Liver (tissue), 9 donors: Measurements from ENCODE around the gene TTC34. TPM values are rescaled to one million over a fixed set of nuclear protein-coding genes. Genes with fewer than 3 reads are reported as not detected.

Experiments used
- DNase-seq: peaks from one replicate; pipeline ENCODE4 v3.0.0-alpha.2; 2017; ENCODE audit warnings: low spot score
- H3K27ac ChIP-seq, 2 donors: one replicate each; pipeline ENCODE4 v1.7.0; 2013; ENCODE audit warnings: inconsistent platforms in 2 of 2, low read length in 2 of 2, control low read depth in 1 of 2, low read depth in 1 of 2, mild to moderate bottlenecking in 1 of 2
- H3K27me3 ChIP-seq, 4 donors: one replicate each; pipeline versions ENCODE4 v1.6.1 to v1.7.0; 2013; ENCODE audit warnings: low read length in 3 of 4, inconsistent platforms in 1 of 4, mild to moderate bottlenecking in 1 of 4, moderate library complexity in 1 of 4; ENCODE audit not compliant: control insufficient read depth in 4 of 4, insufficient read depth in 4 of 4
- H3K36me3 ChIP-seq, 4 donors: one replicate each; pipeline versions ENCODE4 v1.6.1 to v1.7.0; 2013; ENCODE audit warnings: low read length in 3 of 4, mild to moderate bottlenecking in 3 of 4, low read depth in 1 of 4, moderate library complexity in 1 of 4; ENCODE audit not compliant: control insufficient read depth in 4 of 4, insufficient read depth in 3 of 4
- H3K4me1 ChIP-seq, 4 donors: one replicate each; pipeline versions ENCODE4 v1.6.1 to v1.7.0; 2013; ENCODE audit warnings: low read length in 3 of 4, mild to moderate bottlenecking in 3 of 4, moderate library complexity in 1 of 4; ENCODE audit not compliant: control insufficient read depth in 4 of 4, insufficient read depth in 4 of 4
- H3K4me3 ChIP-seq, 3 donors: one replicate each; pipeline versions ENCODE4 v1.6.1 to v1.7.0; 2013; ENCODE audit warnings: low read length in 3 of 3, control low read depth in 1 of 3, low read depth in 1 of 3, mild to moderate bottlenecking in 1 of 3
- H3K9ac ChIP-seq, 2 donors: one replicate each; pipeline ENCODE4 v1.7.0; 2013; ENCODE audit warnings: low read length in 2 of 2, mild to moderate bottlenecking in 2 of 2, moderate library complexity in 2 of 2, control low read depth in 1 of 2, low read depth in 1 of 2
- H3K9me3 ChIP-seq, 4 donors: one replicate each; pipeline versions ENCODE4 v1.6.1 to v1.7.0; 2013; ENCODE audit warnings: low read length in 3 of 4; ENCODE audit not compliant: control insufficient read depth in 4 of 4
- EGR1 ChIP-seq, 2 donors: IDR thresholded peaks; 2 replicates each; pipeline ENCODE4 v1.6.1; 2016 to 2018; ENCODE audit warnings: antibody characterized with exemption in 2 of 2, low read depth in 2 of 2
- FOXA1 ChIP-seq: IDR thresholded peaks from 2 replicates; pipeline ENCODE4 v1.6.1; 2016; ENCODE audit warnings: antibody characterized with exemption
- GABPA ChIP-seq, 2 donors: IDR thresholded peaks in 1 of 2; conservative IDR thresholded peaks in 1 of 2; 2 replicates each; pipeline ENCODE4 v1.6.1; 2016; ENCODE audit warnings: antibody characterized with exemption in 2 of 2, mild to moderate bottlenecking in 1 of 2, moderate library complexity in 1 of 2
- HNF4A ChIP-seq, 2 donors: conservative IDR thresholded peaks; 2 replicates each; pipeline ENCODE4 v1.6.1; 2016; ENCODE audit warnings: antibody characterized with exemption in 2 of 2, mild to moderate bottlenecking in 2 of 2
- HNF4G ChIP-seq: IDR thresholded peaks from 2 replicates; pipeline ENCODE4 v1.6.1; 2016; ENCODE audit warnings: antibody characterized with exemption
- JUND ChIP-seq, 2 donors: IDR thresholded peaks; 2 replicates each; pipeline ENCODE4 v1.6.1; 2016; ENCODE audit warnings: antibody characterized with exemption in 2 of 2
- NR2F2 ChIP-seq: IDR thresholded peaks from 2 replicates; pipeline ENCODE4 v1.6.1; 2016; ENCODE audit warnings: antibody characterized with exemption
- REST ChIP-seq: IDR thresholded peaks from 2 replicates; pipeline ENCODE4 v1.6.1; 2016; ENCODE audit warnings: antibody characterized with exemption, mild to moderate bottlenecking
- SP1 ChIP-seq: IDR thresholded peaks from 2 replicates; pipeline ENCODE4 v1.6.1; 2018; ENCODE audit warnings: antibody characterized with exemption, mild to moderate bottlenecking
- TAF1 ChIP-seq: conservative IDR thresholded peaks from 2 replicates; pipeline ENCODE4 v1.6.1; 2016; ENCODE audit warnings: antibody characterized with exemption, mild to moderate bottlenecking
- YY1 ChIP-seq: IDR thresholded peaks from 2 replicates; pipeline ENCODE4 v1.6.1; 2016; ENCODE audit warnings: antibody characterized with exemption, mild to moderate bottlenecking
- ZBTB33 ChIP-seq: IDR thresholded peaks from 2 replicates; pipeline ENCODE4 v1.6.1; 2016; ENCODE audit warnings: antibody characterized with exemption
- WGBS: extraction: QIAGEN DNeasy Blood & Tissue Kit; methylation state at CpG from one replicate; pipeline ENCODE4 v1.1.7; 2013; 5-methylcytosine and 5-hydroxymethylcytosine counted together
- polyA plus RNA-seq, 2 donors: library from polyadenylated mRNA; stranded (reverse) in 1 of 2; unstranded in 1 of 2; fragments of 200-250 nt in 1 of 2; fragments of >200 nt in 1 of 2; fragmentation: Nextera tagmentation in 1 of 2; extraction: Ambion mirVana in 1 of 2; gene quantifications; one replicate each; pipeline versions ENCODE4 v1.2.1 to v1.2.3, GENCODE V29; 2013 to 2015
- total RNA-seq, 2 donors: library from RNA; depleted of rRNA; stranded (reverse); fragments of >200 nt; gene quantifications; one replicate each; pipeline ENCODE4 v1.2.3, GENCODE V29; 2014
- TF ChIP-seq, protein P1 (sequence below): IDR thresholded peaks from 2 replicates; pipeline ENCODE4 v1.6.1; 2016; ENCODE audit warnings: antibody characterized with exemption
- TF ChIP-seq, protein P2 (sequence below): IDR thresholded peaks from 2 replicates; pipeline ENCODE4 v1.6.1; 2016; ENCODE audit warnings: antibody characterized with exemption
- donor health status: healthy.
- donor health status: healthy.
- donor health status: healthy.
- donor health status: healthy.
- donor health status: healthy.

Gene TTC34
- total and polyA plus RNA-seq, 4 donors, result 0.01 to 0.25 (median 0.08) TPM; not detected in 1

DNA sequence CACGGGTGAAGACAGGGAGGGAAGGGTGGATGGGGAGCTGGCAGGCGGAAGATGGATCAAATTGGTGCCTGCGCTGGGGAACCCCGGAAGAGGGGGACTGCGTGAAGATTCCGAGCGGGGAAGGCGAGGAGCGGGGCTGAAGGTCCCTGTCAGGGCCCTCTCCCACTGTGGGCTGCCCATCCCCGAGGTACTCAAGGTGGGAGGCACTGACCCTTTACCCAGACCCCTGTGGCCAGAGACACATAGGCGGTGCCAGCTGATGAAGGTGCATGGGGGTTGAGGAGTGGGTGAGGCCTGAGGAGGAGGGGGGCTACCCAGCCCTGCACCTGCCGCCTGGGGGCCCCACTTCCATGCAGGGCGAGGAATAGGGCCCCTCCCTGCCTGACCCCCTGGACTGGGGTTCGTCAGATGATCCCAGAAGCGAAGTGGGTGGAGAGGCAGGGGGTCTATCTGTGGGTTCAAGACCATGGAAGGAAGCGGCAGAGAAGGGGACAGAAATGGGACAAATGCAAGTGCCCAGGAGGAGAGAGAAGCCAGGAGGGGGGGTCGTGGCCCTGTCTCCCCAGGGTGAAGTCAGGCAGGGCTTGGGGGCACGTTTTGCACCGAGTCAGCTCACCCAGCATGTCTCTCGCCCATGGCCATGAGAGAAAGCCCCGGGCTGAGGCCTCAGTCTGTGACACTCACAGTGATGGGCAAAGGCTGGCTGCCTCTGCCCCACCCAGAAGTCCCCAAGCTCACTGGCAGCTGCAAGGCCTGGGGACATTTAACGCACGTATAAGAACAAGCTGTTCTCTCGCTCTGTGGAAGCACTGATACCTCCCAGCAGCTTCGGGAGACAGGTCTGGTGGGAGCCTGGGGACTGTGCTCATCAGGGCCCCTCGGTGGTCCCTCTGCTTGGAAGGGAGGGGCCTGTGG is 161.6 kb downstream of the TTC34 start:
- TF ChIP-seq, protein P1, sequence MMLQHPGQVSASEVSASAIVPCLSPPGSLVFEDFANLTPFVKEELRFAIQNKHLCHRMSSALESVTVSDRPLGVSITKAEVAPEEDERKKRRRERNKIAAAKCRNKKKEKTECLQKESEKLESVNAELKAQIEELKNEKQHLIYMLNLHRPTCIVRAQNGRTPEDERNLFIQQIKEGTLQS, result no peak
- no peak for TF ChIP-seq HNF4G
- no peak for TF ChIP-seq FOXA1
- TF ChIP-seq SP1, result no peak
- no peak for TF ChIP-seq YY1
- TF ChIP-seq ZBTB33, result no peak
- peaks cover 5 to 22% (median 13%) of the 10 kb centered on the region in 4 donors for H3K4me1 ChIP-seq
- H3K9ac ChIP-seq, result no peak overlapping the region
- no peak overlapping the region for H3K27ac ChIP-seq
- DNase-seq, result no peak
- 80% methylated on average over 26 of the region's 26 CpGs for WGBS
- no peaks in the 10 kb centered on the region for H3K27me3 ChIP-seq
- H3K4me3 ChIP-seq, result no peak overlapping the region
- H3K9me3 ChIP-seq, result peaks cover 0 to 15% (median 8%) of the 10 kb centered on the region in 4 donors
- H3K36me3 ChIP-seq, result no peaks in the 10 kb centered on the region

GRCh38 chr1:2639203-2639602 is 162.3 kb downstream of the TTC34 start:
- TF ChIP-seq TAF1 (no peak), HNF4G (no peak), ZBTB33 (no peak), REST (no peak), JUND (IDR thresholded peaks at IDR 0.05) (no peak), YY1 (no peak), HNF4A (conservative IDR thresholded peaks at IDR 0.05) (no peak), FOXA1 (no peak), NR2F2 (no peak), EGR1 (IDR thresholded peaks at IDR 0.05; ENCODE audit: low read depth in 2 of 2) (no peak), GABPA (IDR thresholded peaks at IDR 0.05 in 1 of 2, conservative IDR thresholded peaks at IDR 0.05 in 1 of 2) (no peak), SP1 (no peak)
- TF ChIP-seq, protein P1, result no peak
- TF ChIP-seq, protein P2, sequence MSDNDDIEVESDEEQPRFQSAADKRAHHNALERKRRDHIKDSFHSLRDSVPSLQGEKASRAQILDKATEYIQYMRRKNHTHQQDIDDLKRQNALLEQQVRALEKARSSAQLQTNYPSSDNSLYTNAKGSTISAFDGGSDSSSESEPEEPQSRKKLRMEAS, result no peak
- H3K27ac ChIP-seq, result no peak overlapping the region
- 55% methylated on average over 11 of the region's 11 CpGs for WGBS
- H3K4me1 ChIP-seq, result peaks cover 5 to 22% (median 13%) of the 10 kb centered on the region in 4 donors
- no peaks in the 10 kb centered on the region for H3K36me3 ChIP-seq
- H3K9me3 ChIP-seq, result peaks cover 0 to 15% (median 8%) of the 10 kb centered on the region in 4 donors
- no peak overlapping the region for H3K9ac ChIP-seq
- no peak overlapping the region for H3K4me3 ChIP-seq
- no peaks in the 10 kb centered on the region for H3K27me3 ChIP-seq
- no peak for DNase-seq
